AG09309 (cell line): Measurements from ENCODE around the gene RAD51B.

Source experiments
- DNase-seq: peaks from one replicate; pipeline ENCODE4 v3.0.0-alpha.2; 2010; ENCODE audit warnings: low read depth
- H3K4me3 ChIP-seq: 2 replicates; pipeline ENCODE4 v1.5.1; 2011; ENCODE audit warnings: mild to moderate bottlenecking, low read depth, low read length, moderate library complexity; ENCODE audit not compliant: control insufficient read depth
- TF ChIP-seq, protein P1 (sequence below): IDR thresholded peaks from 2 replicates; pipeline ENCODE4 v1.5.1; 2011; ENCODE audit warnings: mild to moderate bottlenecking, low read depth, low read length, inconsistent platforms; ENCODE audit not compliant: insufficient read depth, control insufficient read depth; ENCODE audit errors: missing control alignments

The RAD51B gene

DNA sequence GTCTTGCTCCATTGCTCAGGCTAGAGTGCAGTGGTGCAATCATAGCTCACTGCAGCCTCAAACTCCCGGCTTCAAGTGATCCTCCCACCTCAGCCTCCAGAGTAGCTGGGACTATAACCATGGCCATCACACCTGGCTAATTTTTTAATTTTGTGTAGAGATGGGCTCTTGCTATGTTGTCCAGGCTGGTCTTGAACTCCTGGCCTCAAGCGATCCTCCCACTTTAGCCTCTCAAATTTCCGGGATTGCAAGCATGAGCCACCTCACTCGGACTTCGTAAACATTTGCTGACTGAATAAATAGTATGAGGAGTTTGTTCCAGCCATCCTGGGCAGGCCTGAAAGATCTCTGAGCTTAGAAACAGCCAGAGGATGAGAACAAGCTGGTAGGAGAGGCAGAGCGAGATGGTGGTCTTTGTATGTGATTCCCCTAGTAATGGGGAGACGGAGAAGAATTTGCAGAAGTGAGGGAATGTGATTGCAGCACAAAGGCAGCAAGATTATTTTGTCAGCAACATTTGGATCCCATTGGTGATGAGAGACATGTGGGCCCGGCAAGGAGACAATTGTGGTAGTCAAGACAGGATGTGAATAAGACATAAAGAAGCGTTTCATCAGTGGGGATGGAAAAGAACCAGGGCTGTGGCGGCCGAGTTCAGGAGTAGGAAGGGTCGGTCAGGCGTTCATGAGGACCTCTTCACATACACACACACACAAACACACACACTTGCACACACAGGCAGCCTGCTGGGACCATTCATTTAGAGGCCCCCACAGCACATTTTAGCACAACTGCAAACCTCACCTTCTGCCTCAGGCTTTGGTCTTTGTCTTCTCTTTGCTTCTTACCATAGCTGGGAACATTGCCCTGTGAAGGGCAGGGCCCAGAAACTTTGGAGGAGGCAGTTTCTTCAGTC lies 817.8 kb downstream of the RAD51B start:
- H3K4me3 ChIP-seq = no peak overlapping the region
- TF ChIP-seq, protein P1, sequence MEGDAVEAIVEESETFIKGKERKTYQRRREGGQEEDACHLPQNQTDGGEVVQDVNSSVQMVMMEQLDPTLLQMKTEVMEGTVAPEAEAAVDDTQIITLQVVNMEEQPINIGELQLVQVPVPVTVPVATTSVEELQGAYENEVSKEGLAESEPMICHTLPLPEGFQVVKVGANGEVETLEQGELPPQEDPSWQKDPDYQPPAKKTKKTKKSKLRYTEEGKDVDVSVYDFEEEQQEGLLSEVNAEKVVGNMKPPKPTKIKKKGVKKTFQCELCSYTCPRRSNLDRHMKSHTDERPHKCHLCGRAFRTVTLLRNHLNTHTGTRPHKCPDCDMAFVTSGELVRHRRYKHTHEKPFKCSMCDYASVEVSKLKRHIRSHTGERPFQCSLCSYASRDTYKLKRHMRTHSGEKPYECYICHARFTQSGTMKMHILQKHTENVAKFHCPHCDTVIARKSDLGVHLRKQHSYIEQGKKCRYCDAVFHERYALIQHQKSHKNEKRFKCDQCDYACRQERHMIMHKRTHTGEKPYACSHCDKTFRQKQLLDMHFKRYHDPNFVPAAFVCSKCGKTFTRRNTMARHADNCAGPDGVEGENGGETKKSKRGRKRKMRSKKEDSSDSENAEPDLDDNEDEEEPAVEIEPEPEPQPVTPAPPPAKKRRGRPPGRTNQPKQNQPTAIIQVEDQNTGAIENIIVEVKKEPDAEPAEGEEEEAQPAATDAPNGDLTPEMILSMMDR = no peak
- DNase-seq = peak; percentile 18

DNA sequence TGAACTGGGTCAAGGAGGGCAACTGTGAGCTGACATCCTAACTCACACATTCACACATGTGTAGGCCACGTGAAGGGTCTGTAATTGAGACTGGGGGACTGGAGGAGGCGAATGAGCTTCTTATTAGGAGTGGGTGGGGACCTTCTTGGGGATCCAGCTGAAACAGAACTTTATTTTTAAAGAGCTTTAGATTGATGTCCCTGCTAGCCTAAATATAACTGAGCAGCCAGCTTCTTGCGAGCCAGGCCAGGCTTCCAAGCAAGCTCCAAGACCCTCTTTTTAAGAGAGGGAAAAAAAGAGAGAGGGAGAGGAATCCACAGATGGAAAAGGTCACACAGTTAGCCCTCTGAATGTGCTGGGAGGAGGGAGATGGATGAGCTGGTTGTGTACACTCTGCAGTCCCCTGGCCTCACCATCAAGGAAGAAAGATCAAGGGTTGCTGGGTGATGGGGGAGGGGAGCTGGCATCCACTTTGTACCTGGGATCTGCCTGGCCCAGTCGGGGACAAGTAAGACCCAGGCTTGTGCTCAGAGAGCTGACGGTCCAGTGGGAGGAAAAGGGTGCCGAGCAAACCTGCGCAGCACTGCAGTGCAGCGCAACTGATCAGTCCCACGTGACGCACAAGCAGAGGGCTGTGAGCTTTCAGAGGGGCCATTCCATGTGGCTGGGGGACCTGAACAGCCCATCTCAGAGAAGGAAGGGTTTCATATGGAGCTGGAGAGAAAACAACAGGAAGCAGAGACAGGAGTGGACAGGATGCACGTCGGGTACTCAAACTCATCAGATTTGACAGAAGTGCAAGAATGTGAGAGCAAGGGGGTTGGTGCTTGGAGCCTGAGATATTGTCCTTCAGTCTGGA lies 818.8 kb downstream of the RAD51B start:
- TF ChIP-seq, protein P1 = no peak
- DNase-seq = no peak

DNA sequence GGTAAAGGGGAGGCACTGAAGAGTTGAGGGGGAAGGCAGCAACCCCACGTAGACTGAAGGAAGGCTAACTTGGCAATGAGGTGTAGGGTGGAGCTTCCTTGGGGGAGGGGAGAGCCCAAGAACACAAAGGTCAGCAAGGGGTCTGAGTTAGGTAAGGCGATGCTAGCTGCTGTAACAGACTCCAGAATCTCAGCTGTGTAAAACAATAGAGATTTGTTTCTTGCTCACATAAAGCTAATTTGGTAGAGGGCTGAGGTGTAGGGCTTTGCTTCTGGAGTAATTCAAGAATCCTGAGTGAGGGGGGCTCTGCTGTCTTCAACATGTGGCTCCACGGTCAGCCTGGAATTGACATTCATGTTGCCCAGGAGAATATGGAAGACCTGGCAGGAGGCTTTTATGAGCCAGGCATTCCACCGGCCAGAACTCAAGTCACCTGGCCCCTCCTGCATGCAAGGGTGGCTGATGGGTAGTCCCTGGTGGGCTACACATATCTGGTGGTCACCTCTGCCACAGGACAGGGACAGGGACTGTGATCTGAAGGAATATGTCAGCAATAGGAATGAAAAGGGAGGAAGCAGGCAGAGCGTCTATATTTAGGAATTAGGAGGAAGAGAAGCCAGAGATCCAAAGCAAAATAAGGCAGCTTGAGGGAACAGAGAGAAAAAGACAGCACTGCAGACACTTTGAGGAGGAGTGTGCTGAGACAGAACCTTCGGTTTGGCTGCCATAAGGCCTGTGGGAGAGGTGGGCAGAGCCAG lies 819.6 kb downstream of the RAD51B start:
- no peak overlapping the region for H3K4me3 ChIP-seq
- no peak for DNase-seq
- TF ChIP-seq, protein P1 = no peak

More for the DNA sequence above, 818.8 kb downstream of the RAD51B start:
- H3K4me3 ChIP-seq = no peak overlapping the region

DNA sequence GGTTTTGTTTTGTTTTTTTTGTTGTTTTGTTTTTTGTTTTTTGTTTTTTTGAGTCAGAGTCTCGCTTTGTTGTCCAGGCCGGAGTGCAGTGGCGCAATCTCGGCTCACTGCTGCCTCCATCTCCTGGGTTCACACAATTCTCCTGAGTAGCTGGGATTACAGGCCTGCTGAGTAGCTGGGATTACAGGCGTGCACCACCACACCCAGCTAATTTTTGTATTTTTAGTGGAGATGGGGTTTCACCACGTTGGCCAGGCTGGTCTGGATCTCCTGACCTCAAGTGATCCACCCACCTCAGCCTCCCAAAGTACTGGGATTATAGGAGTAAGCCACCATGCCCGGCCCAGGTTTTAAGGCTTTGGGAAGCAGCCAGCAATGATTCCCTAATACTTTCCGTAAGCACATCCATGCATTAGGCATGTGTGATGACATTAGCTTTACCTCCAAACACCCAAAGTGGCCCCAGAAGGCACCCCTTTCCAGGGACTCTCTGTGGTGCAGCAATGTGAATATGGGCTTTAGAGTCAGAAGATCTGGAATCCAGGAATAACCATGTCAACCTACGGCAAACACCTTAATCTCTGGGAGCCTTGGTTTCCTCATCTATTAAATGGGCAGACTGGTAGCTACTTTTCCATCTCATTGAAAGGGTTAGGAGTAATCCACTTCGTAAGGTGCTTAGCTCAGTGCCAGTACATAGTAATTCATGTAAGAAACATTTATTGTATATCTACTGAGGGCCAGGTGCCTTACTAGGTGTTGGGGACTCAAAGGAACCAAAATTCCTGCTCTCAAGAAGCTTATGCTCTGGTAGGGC lies 820.4 kb downstream of the RAD51B start:
- no peak overlapping the region for H3K4me3 ChIP-seq
- DNase-seq = no peak

DNA sequence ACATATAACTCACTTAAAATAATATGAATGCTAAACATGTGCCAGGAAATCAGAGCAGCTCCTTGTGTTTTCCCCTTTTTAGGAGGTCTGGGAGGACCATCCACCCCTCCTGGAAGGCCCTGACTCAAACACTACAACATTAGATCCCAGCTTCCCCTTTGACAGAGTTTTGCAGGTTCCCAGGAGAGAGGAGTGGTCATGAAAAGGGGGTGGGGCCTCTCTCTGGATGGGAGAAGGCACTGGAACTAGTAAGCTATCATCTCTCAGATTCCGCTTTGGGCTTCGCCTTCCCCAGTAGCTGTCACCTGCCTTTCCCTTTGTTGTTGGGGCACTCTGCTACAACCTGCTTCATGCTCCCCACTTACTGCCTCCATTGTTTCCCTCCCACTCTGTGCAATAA lies 824.1 kb downstream of the RAD51B start:
- TF ChIP-seq, protein P1 = no peak

More for the DNA sequence above, 820.4 kb downstream of the RAD51B start:
- TF ChIP-seq, protein P1 = no peak

More for the DNA sequence above, 824.1 kb downstream of the RAD51B start:
- H3K4me3 ChIP-seq = no peak overlapping the region
- no peak for DNase-seq
